Measurements from ENCODE around the gene AURKA. TPM values are rescaled to one million over a fixed set of nuclear protein-coding genes. Genes with fewer than 3 reads are reported as not detected.

Gene AURKA
- polyA plus RNA-seq, 1 donor (not counting 4 experiments of a cell fraction or from before 2014, with no cell fraction given), result 36.1 TPM

DNA sequence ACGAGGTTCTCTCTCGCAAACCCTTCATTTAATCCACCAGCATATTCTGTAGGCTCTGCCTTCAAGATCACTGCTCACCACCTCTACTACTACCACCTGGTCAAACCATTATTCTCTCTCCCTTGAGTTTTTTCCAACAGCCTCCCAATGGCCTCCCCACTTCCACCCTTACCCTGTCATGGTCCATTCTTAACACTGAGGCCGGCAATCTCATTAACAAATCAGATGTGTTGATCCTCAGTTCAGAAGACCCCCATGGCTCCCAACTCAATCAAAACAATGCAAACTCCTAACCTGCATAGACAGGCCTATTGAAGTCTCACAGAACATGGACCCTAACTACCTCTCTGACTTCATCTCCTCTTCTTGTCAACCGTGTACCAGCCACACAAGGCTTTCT, 2.2 kb downstream of the AURKA start:
- no peak overlapping the region for H3K4me3 ChIP-seq (ENCODE audit: control insufficient read depth in 2 of 3, extremely low read depth in 1 of 3, insufficient read depth in 2 of 3, low read depth in 1 of 3, low read length in 3 of 3)
- peaks cover 13% of the 10 kb centered on the region for H3K4me1 ChIP-seq (ENCODE audit: control insufficient read depth, extremely low read depth, insufficient read depth, low read length)
- no peaks in the 10 kb centered on the region for H3K9me3 ChIP-seq (ENCODE audit: control insufficient read depth, low read depth, low read length)
- peaks cover 2 to 9% of the 10 kb centered on the region in 2 experiments for H3K36me3 ChIP-seq (ENCODE audit: control insufficient read depth in 2 of 2, extremely low read depth in 1 of 2, insufficient read depth in 2 of 2, low read length in 2 of 2)
- FAIRE-seq (no peak), DNase-seq (ENCODE audit: low read depth, low spot score) (no peak)
- no peak overlapping the region for H3K27ac ChIP-seq (ENCODE audit: control insufficient read depth, insufficient read depth, low read length)
- H3K9ac ChIP-seq (ENCODE audit: control insufficient read depth, extremely low read depth, insufficient read depth, low read length), result no peak overlapping the region
- H4K20me1 ChIP-seq (ENCODE audit: control insufficient read depth, extremely low read depth, insufficient read depth, low read length), result no peaks in the 10 kb centered on the region
- TF ChIP-seq, protein P1, sequence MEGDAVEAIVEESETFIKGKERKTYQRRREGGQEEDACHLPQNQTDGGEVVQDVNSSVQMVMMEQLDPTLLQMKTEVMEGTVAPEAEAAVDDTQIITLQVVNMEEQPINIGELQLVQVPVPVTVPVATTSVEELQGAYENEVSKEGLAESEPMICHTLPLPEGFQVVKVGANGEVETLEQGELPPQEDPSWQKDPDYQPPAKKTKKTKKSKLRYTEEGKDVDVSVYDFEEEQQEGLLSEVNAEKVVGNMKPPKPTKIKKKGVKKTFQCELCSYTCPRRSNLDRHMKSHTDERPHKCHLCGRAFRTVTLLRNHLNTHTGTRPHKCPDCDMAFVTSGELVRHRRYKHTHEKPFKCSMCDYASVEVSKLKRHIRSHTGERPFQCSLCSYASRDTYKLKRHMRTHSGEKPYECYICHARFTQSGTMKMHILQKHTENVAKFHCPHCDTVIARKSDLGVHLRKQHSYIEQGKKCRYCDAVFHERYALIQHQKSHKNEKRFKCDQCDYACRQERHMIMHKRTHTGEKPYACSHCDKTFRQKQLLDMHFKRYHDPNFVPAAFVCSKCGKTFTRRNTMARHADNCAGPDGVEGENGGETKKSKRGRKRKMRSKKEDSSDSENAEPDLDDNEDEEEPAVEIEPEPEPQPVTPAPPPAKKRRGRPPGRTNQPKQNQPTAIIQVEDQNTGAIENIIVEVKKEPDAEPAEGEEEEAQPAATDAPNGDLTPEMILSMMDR (optimal IDR thresholded peaks at IDR 0.05 in 1 of 3, IDR thresholded peaks at IDR 0.05 in 1 of 3, conservative IDR thresholded peaks at IDR 0.05 in 1 of 3; ENCODE audit: extremely low read depth in 1 of 3, insufficient read depth in 2 of 3, low read length in 3 of 3), result no peak
- no peak for TF ChIP-seq EZH2 (IDR thresholded peaks at IDR 0.05; ENCODE audit: low read length)
- no peaks in the 10 kb centered on the region for H3K9me1 ChIP-seq (ENCODE audit: control insufficient read depth, extremely low read depth, insufficient read depth, low read length)
- no peak overlapping the region for H3K4me2 ChIP-seq (ENCODE audit: control insufficient read depth, extremely low read depth, insufficient read depth, low read depth, low read length)
- dilution Hi-C loops (cut with MboI; ENCODE audit: extremely low pct_ligation_motif_present, low sequenced_read_pairs), result no loop called here
- H3K27me3 ChIP-seq (ENCODE audit: control insufficient read depth, extremely low read depth, insufficient read depth, low read length), result no peaks in the 10 kb centered on the region
- H3K79me2 ChIP-seq (ENCODE audit: control insufficient read depth, insufficient read depth, low read length), result peaks cover 70% of the 10 kb centered on the region
- H2AFZ ChIP-seq (ENCODE audit: control insufficient read depth, low read length), result no peak overlapping the region

- H3K4me2 ChIP-seq (ENCODE audit: control insufficient read depth, extremely low read depth, insufficient read depth, low read depth, low read length), result no peak overlapping the region
- dilution Hi-C loops (cut with MboI; ENCODE audit: extremely low pct_ligation_motif_present, low sequenced_read_pairs), result no loop called here
- no peaks in the 10 kb centered on the region for H3K9me1 ChIP-seq (ENCODE audit: control insufficient read depth, extremely low read depth, insufficient read depth, low read length)
- peaks cover 2 to 13% of the 10 kb centered on the region in 2 experiments for H3K36me3 ChIP-seq (ENCODE audit: control insufficient read depth in 2 of 2, extremely low read depth in 1 of 2, insufficient read depth in 2 of 2, low read length in 2 of 2)
- no peaks in the 10 kb centered on the region for H3K9me3 ChIP-seq (ENCODE audit: control insufficient read depth, low read depth, low read length)
- no peak for TF ChIP-seq EZH2 (IDR thresholded peaks at IDR 0.05; ENCODE audit: low read length)
- TF ChIP-seq, protein P1 (optimal IDR thresholded peaks at IDR 0.05 in 1 of 3, IDR thresholded peaks at IDR 0.05 in 1 of 3, conservative IDR thresholded peaks at IDR 0.05 in 1 of 3; ENCODE audit: extremely low read depth in 1 of 3, insufficient read depth in 2 of 3, low read length in 3 of 3), result no peak
- no peak overlapping the region for H3K4me3 ChIP-seq (ENCODE audit: control insufficient read depth in 2 of 3, extremely low read depth in 1 of 3, insufficient read depth in 2 of 3, low read depth in 1 of 3, low read length in 3 of 3)
- H3K27ac ChIP-seq (ENCODE audit: control insufficient read depth, insufficient read depth, low read length), result no peak overlapping the region
- peaks cover 67% of the 10 kb centered on the region for H3K79me2 ChIP-seq (ENCODE audit: control insufficient read depth, insufficient read depth, low read length)
- peaks cover 11% of the 10 kb centered on the region for H3K4me1 ChIP-seq (ENCODE audit: control insufficient read depth, extremely low read depth, insufficient read depth, low read length)
- no peak overlapping the region for H3K9ac ChIP-seq (ENCODE audit: control insufficient read depth, extremely low read depth, insufficient read depth, low read length)
- no peak overlapping the region for H2AFZ ChIP-seq (ENCODE audit: control insufficient read depth, low read length)
- no peak for FAIRE-seq
- H3K27me3 ChIP-seq (ENCODE audit: control insufficient read depth, extremely low read depth, insufficient read depth, low read length), result no peaks in the 10 kb centered on the region
- no peak for DNase-seq (ENCODE audit: low read depth, low spot score)
- no peaks in the 10 kb centered on the region for H4K20me1 ChIP-seq (ENCODE audit: control insufficient read depth, extremely low read depth, insufficient read depth, low read length)
Measured at GRCh38 chr20:56388882-56389281, 3.1 kb downstream of the AURKA start.
